Upper lobe of left lung (tissue), 6 donors: Measurements from ENCODE around the gene SPPL3. TPM values are rescaled to one million over a fixed set of nuclear protein-coding genes. Genes with fewer than 3 reads are reported as not detected.

Experiments used
- ATAC-seq, 2 donors: fragments of 200-7000 bp; cut with Tn5 transposase; one replicate each; pipeline ENCODE4 v1.9.1; 2022; ENCODE audit warnings: mild to moderate bottlenecking in 2 of 2, moderate library complexity in 2 of 2; ENCODE audit not compliant: low FRiP score in 2 of 2
- DNase-seq, 2 donors: peaks; one replicate each; pipeline ENCODE4 v3.0.0-alpha.2; 2019 to 2020
- H3K27ac ChIP-seq, 4 donors: fragments of 200-600 bp; sonication (generic); one replicate each; pipeline ENCODE4 v1.5.1; 2016 to 2019
- H3K27me3 ChIP-seq, 4 donors: fragments of 200-600 bp; sonication (generic); one replicate each; pipeline ENCODE4 v1.5.1; 2017 to 2019
- H3K36me3 ChIP-seq, 4 donors: fragments of 200-600 bp; sonication (generic); one replicate each; pipeline ENCODE4 v1.5.1; 2016 to 2019
- H3K4me1 ChIP-seq, 4 donors: fragments of 200-600 bp; sonication (generic); one replicate each; pipeline ENCODE4 v1.5.1; 2018 to 2019
- H3K4me3 ChIP-seq, 4 donors: fragments of 200-600 bp; sonication (generic); one replicate each; pipeline ENCODE4 v1.5.1; 2017 to 2019; ENCODE audit warnings: mild to moderate bottlenecking in 2 of 4, moderate library complexity in 1 of 4
- H3K9me3 ChIP-seq, 4 donors: fragments of 200-600 bp; sonication (generic); one replicate each; pipeline ENCODE4 v1.5.1; 2018 to 2019
- EP300 ChIP-seq, 4 donors: sonication (generic); formaldehyde crosslinking; IDR thresholded peaks; one replicate each; pipeline ENCODE4 v1.5.1; 2017; ENCODE audit warnings: antibody characterized with exemption in 4 of 4, control low read depth in 2 of 4
- POLR2A ChIP-seq, 4 donors: fragments of 450-650 bp; IDR thresholded peaks; one replicate each; pipeline ENCODE4 v1.5.1; 2016 to 2017; ENCODE audit warnings: antibody characterized with exemption in 4 of 4, mild to moderate bottlenecking in 2 of 4
- POLR2AphosphoS5 ChIP-seq, 2 donors: sonication (generic); formaldehyde crosslinking; IDR thresholded peaks; one replicate each; pipeline ENCODE4 v1.5.1; 2017; ENCODE audit warnings: antibody characterized with exemption in 2 of 2
- WGBS, 2 donors: methylation state at CpG; one replicate each; pipeline ENCODE4 v1.1.5; 2017 to 2018; 5-methylcytosine and 5-hydroxymethylcytosine counted together
- total RNA-seq, 6 donors: library from RNA; depleted of rRNA in 4 of 6; stranded (reverse); fragments of >200 nt in 4 of 6; gene quantifications; one replicate each; pipeline versions ENCODE4 v1.1.0 to v1.2.1, GENCODE V29; 2016 to 2021
- TF ChIP-seq, protein P1 (sequence below), 6 experiments: fragments of 450-650 bp in 4 of 6; fragments of 200-600 bp in 2 of 6; sonication (generic) in 2 of 6; IDR thresholded peaks; one replicate each; pipeline ENCODE4 v1.5.1; 2016 to 2019; ENCODE audit warnings: antibody characterized with exemption in 6 of 6
- donor health status: DM: no; HTN: no; CAD: no; lungs with moderate emphysema.
- donor health status: DM: no; HTN: yes; CAD: no; lungs with severe emphysema.

Gene SPPL3
- total RNA-seq, 6 donors from 2014 or later: 17.8 to 44.3 (median 23.2) TPM

DNA sequence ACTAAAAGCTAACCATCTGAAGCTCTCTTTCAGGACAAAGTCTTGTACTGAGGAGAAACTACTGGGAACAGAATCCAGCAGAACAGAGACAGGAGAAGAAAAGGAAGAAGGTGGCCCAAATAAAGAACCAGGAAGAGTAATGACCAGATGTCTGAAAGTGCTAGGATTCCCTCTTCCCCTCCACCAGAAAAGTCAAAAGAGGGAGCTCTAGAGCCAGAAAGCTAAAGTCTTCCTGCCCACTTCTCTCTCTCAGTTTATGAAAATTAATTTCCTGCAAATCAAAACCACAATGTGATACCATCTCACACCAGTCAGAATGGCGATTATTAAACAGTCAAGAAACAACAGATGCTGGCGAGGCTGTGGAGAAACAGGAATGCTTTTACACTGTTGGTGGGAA is 47.2 kb downstream of the SPPL3 start:
- H3K36me3 ChIP-seq: no peaks in the 10 kb centered on the region
- H3K4me3 ChIP-seq: no peak overlapping the region
- ATAC-seq: no peak
- H3K27ac ChIP-seq: no peak overlapping the region
- H3K4me1 ChIP-seq: peaks cover 4 to 34% (median 11%) of the 10 kb centered on the region in 4 donors
- H3K9me3 ChIP-seq: peaks cover 0 to 7% (median 0%) of the 10 kb centered on the region in 4 donors
- TF ChIP-seq POLR2A (IDR thresholded peaks at IDR 0.05) (no peak), POLR2AphosphoS5 (IDR thresholded peaks at IDR 0.05) (no peak), EP300 (IDR thresholded peaks at IDR 0.05) (no peak)
- TF ChIP-seq, protein P1, sequence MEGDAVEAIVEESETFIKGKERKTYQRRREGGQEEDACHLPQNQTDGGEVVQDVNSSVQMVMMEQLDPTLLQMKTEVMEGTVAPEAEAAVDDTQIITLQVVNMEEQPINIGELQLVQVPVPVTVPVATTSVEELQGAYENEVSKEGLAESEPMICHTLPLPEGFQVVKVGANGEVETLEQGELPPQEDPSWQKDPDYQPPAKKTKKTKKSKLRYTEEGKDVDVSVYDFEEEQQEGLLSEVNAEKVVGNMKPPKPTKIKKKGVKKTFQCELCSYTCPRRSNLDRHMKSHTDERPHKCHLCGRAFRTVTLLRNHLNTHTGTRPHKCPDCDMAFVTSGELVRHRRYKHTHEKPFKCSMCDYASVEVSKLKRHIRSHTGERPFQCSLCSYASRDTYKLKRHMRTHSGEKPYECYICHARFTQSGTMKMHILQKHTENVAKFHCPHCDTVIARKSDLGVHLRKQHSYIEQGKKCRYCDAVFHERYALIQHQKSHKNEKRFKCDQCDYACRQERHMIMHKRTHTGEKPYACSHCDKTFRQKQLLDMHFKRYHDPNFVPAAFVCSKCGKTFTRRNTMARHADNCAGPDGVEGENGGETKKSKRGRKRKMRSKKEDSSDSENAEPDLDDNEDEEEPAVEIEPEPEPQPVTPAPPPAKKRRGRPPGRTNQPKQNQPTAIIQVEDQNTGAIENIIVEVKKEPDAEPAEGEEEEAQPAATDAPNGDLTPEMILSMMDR (IDR thresholded peaks at IDR 0.05): no peak
- DNase-seq: no peak
- WGBS, 2 donors: 29 to 35% methylated on average over 2 of the region's 2 CpGs
- H3K27me3 ChIP-seq: no peaks in the 10 kb centered on the region

DNA sequence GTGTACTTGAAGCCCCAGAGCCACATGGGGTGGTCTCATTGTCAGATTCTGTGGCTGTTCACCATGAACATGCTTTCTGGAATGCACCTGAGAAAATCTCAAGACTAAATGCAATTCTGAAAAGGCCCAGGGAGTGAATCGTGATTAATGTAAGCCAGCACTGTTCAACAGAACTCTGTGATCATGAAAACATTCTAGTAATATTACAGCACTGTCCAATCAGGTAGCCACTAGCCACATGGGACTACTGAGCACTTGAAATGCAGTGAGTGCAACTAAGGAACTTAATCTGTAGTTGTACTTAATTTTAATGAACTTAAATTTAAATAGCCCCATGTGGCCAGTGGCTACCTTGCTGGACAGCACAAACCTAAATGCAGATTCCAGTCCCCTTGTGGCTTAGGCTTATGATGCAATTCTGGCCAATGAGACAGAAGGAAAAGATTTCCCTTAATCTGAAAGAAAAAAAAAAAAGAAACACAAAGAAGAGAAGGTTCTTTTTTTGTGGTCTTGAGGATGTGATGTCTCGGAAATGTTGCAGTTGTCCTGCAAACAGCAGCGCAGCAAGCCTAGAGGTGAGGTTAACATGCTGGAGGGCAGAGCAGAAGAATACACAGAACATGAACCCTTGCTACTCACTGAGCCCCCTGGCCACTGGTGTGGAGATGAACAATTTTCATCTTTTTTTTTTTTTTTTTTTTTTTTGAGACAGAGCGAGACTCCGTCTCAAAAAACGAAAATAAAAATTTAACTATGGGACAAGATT is 48.2 kb downstream of the SPPL3 start:
- TF ChIP-seq, protein P1 (IDR thresholded peaks at IDR 0.05): no peak
- TF ChIP-seq POLR2A (IDR thresholded peaks at IDR 0.05) (no peak), EP300 (IDR thresholded peaks at IDR 0.05) (no peak), POLR2AphosphoS5 (IDR thresholded peaks at IDR 0.05) (no peak)
- no peak for ATAC-seq
- 74 to 77% methylated on average over 6 of the region's 6 CpGs for WGBS, 2 donors

DNA sequence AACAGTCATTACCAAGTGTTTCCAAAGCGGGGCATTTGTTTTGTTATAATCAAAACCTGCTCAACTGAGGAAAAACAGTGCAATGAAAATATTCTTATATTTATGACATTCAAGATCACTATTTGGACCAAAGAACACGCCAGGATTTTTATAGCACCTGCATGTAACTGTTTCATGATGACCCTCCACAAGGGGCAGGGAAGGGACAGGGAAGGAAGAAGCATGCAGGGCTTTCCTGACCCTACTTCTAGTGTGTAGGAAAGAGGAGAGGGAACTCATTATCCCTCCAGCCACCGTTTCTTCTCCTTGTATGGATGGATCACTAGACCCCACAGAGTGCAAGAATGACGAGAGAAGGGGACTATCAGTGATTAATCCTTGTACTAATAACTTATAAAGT is 49.4 kb downstream of the SPPL3 start:
- Histone ChIP-seq H3K36me3 (no peaks in the 10 kb centered on the region), H3K4me1 (peaks cover 23 to 52% (median 28%) of the 10 kb centered on the region in 4 donors), H3K4me3 (no peak overlapping the region), H3K9me3 (peaks cover 0 to 7% (median 0%) of the 10 kb centered on the region in 4 donors), H3K27ac (no peak overlapping the region), H3K27me3 (no peaks in the 10 kb centered on the region)
- ATAC-seq: no peak
- no peak for DNase-seq
- 76 to 85% methylated on average over 4 of the region's 4 CpGs for WGBS, 2 donors
- TF ChIP-seq POLR2A (IDR thresholded peaks at IDR 0.05) (no peak), POLR2AphosphoS5 (IDR thresholded peaks at IDR 0.05) (no peak)
- TF ChIP-seq, protein P1 (IDR thresholded peaks at IDR 0.05): no peak

More for the DNA sequence above, 48.2 kb downstream of the SPPL3 start:
- no peaks in the 10 kb centered on the region for H3K36me3 ChIP-seq
- peaks cover 13 to 44% (median 20%) of the 10 kb centered on the region in 4 donors for H3K4me1 ChIP-seq
- H3K9me3 ChIP-seq: peaks cover 0 to 7% (median 0%) of the 10 kb centered on the region in 4 donors
- H3K4me3 ChIP-seq: no peak overlapping the region
- no peaks in the 10 kb centered on the region for H3K27me3 ChIP-seq
- DNase-seq: no peak
- H3K27ac ChIP-seq: no peak overlapping the region

DNA sequence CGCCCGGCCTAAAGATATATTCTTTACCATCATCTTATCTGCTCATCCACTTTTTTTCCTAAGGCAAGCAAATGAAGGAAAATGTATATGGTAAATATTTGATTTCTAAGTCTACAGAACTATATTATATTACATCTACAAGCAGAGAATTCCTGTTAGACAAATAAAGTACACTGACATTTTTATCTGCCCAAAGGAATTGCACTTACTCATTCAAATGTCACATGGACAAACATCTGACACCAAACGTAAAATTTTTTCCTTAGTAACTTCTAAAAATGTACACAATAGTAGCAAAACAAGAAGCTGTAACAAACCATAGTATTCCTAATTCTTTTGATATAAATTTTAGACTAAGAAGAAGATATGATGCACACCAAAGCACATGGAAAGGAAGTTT is 51.0 kb downstream of the SPPL3 start:
- no peaks in the 10 kb centered on the region for H3K36me3 ChIP-seq
- ATAC-seq (no peak), DNase-seq (no peak)
- H3K27ac ChIP-seq: no peak overlapping the region
- H3K4me1 ChIP-seq: peaks cover 26 to 60% (median 38%) of the 10 kb centered on the region in 4 donors
- no peaks in the 10 kb centered on the region for H3K9me3 ChIP-seq
- H3K4me3 ChIP-seq: no peak overlapping the region
- 76% methylated on average over 3 of the region's 3 CpGs for WGBS, 2 donors
- no peaks in the 10 kb centered on the region for H3K27me3 ChIP-seq
- TF ChIP-seq POLR2A (IDR thresholded peaks at IDR 0.05): no peak
- no peak for TF ChIP-seq POLR2AphosphoS5 (IDR thresholded peaks at IDR 0.05)
- TF ChIP-seq, protein P1 (IDR thresholded peaks at IDR 0.05): no peak
- no peak for TF ChIP-seq EP300 (IDR thresholded peaks at IDR 0.05)

DNA sequence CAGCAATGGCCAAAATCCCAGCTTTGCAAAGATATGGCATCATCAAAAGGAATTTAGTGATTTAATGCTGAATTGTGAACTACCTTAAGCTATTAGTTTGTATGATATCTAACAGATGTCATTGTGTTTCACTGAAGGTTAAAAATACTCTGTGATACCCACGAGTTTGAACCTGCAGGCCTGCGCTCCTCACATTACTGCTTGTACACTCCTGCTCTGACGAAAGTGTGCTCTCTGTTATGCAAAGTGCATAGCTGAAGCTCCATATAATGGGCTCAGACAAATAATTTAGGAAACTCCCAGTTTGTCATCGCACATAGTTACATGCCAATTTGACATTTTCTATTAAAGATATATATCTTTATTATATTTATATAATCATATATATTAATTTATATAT is 52.2 kb downstream of the SPPL3 start:
- no peak for ATAC-seq
- Histone ChIP-seq H3K27me3 (no peaks in the 10 kb centered on the region), H3K36me3 (no peaks in the 10 kb centered on the region), H3K27ac (no peak overlapping the region), H3K4me1 (peaks cover 36 to 65% (median 46%) of the 10 kb centered on the region in 4 donors), H3K4me3 (no peak overlapping the region), H3K9me3 (no peaks in the 10 kb centered on the region)
- WGBS, 2 donors: 68 to 69% methylated on average over 4 of the region's 4 CpGs
- no peak for DNase-seq
- TF ChIP-seq EP300 (IDR thresholded peaks at IDR 0.05) (no peak), POLR2A (IDR thresholded peaks at IDR 0.05) (no peak), POLR2AphosphoS5 (IDR thresholded peaks at IDR 0.05) (no peak)
- TF ChIP-seq, protein P1 (IDR thresholded peaks at IDR 0.05): no peak
